HCT116 (cell line): ENCODE measurements around the gene FAM170B. TPM values are rescaled to one million over a fixed set of nuclear protein-coding genes. Genes with fewer than 3 reads are reported as not detected.
A peak's percentile ranks its signal among the peaks of the same experiment; 100 is the strongest.

Experiments
- ATAC-seq: fragments of 200-7000 bp; cut with Tn5 transposase; 2 replicates; pipeline ENCODE4 v1.9.1; 2020; ENCODE audit warnings: mild to moderate bottlenecking, moderate library complexity
- BruUV-seq: library from RNA; stranded (reverse); fragments of 400-500 nt; replicated peaks from 2 replicates; lab custom pipeline; 2021; lab: Mats Ljungman, UMichigan
- CTCF ChIA-PET: fragments of 300-600 bp; sonication (Branson Sonifier 250); formaldehyde crosslinking; loops from one replicate; lab custom pipeline; 2021; ENCODE audit warnings: antibody characterized with exemption; lab: Charles Lee
- POLR2A ChIA-PET: fragments of 300-600, 350-600 bp; sonication (Branson Sonifier 250); formaldehyde crosslinking; loops from one replicate; lab custom pipeline; 2021; ENCODE audit warnings: antibody characterized with exemption; lab: Charles Lee
- RAD21 ChIA-PET, 2 experiments: fragments of 300-600 bp; sonication (Branson Sonifier 250); formaldehyde crosslinking; loops; one replicate each; lab custom pipeline; 2023; ENCODE audit warnings: low total read pairs in 2 of 2; ENCODE audit not compliant: uncharacterized antibody in 2 of 2, unreplicated experiment in 2 of 2, low non-redundant PET in 1 of 2; lab: Charles Lee
- DNase-seq: peaks from one replicate; pipeline ENCODE4 v3.0.0-alpha.2; 2010; ENCODE audit warnings: low read depth, low spot score
- H2AFZ ChIP-seq: fragments of 200-600 bp; shearing (Covaris generic), sonication (generic); 2 replicates; pipeline ENCODE4 v1.6.1; 2017; ENCODE audit warnings: low read depth, mixed run types, mixed read lengths, antibody characterized with exemption, low read length; ENCODE audit not compliant: poor library complexity, severe bottlenecking
- H3K27ac ChIP-seq: 2 replicates; pipeline ENCODE4 v1.5.1; 2012; ENCODE audit warnings: low read depth, low read length
- H3K27me3 ChIP-seq: fragments of 200-600 bp; sonication (generic); 2 replicates; pipeline ENCODE4 v1.6.1; 2016; ENCODE audit warnings: mixed run types, low read length, mixed read lengths; ENCODE audit not compliant: insufficient read depth
- H3K36me3 ChIP-seq, 2 experiments: fragments of 200-500 bp in 1 of 2; fragments of 200-600 bp in 1 of 2; sonication (Bioruptor generic) in 1 of 2; sonication (generic) in 1 of 2; 2 replicates each; pipeline versions ENCODE4 v1.5.1 to v1.6.1; 2014 to 2016; ENCODE audit warnings: low read length in 2 of 2, inconsistent platforms in 1 of 2, mixed read lengths in 1 of 2, mixed run types in 1 of 2; ENCODE audit not compliant: insufficient read depth in 2 of 2, control insufficient read depth in 1 of 2
- H3K4me1 ChIP-seq, 2 experiments: fragments of 200-600 bp in 1 of 2; sonication (generic) in 1 of 2; 2 replicates each; pipeline versions ENCODE4 v1.5.1 to v1.6.1; 2012 to 2017; ENCODE audit warnings: low read length in 2 of 2, inconsistent platforms in 1 of 2, mild to moderate bottlenecking in 1 of 2, mixed read lengths in 1 of 2, mixed run types in 1 of 2, moderate library complexity in 1 of 2; ENCODE audit not compliant: insufficient read depth in 2 of 2, control insufficient read depth in 1 of 2
- H3K4me2 ChIP-seq: fragments of 200-600 bp; sonication (generic); 2 replicates; pipeline ENCODE4 v1.6.1; 2017; ENCODE audit warnings: mixed run types, low read length, mixed read lengths
- H3K4me3 ChIP-seq, 2 experiments: fragments of 200-600 bp in 1 of 2; sonication (generic) in 1 of 2; replicated peaks in 1 of 2; 2 replicates each; pipeline ENCODE4 v1.5.1; 2011 to 2016; ENCODE audit warnings: low read length in 2 of 2, control low read depth in 1 of 2, low read depth in 1 of 2, mild to moderate bottlenecking in 1 of 2, mixed read lengths in 1 of 2, mixed run types in 1 of 2
- H3K79me2 ChIP-seq: fragments of 200-600 bp; sonication (generic); 2 replicates; pipeline ENCODE4 v1.6.1; 2017; ENCODE audit warnings: mild to moderate bottlenecking, mixed run types, low read length, moderate library complexity, mixed read lengths; ENCODE audit not compliant: insufficient read depth
- H3K9ac ChIP-seq: fragments of 200-600 bp; sonication (generic); 2 replicates; pipeline ENCODE4 v1.6.1; 2016; ENCODE audit warnings: low read length, mixed read lengths
- H3K9me2 ChIP-seq: fragments of 200-600 bp; sonication (generic), shearing (Covaris generic); 2 replicates; pipeline ENCODE4 v1.6.1; 2017; ENCODE audit warnings: mixed run types, mild to moderate bottlenecking, moderate library complexity; ENCODE audit not compliant: insufficient read depth
- H3K9me3 ChIP-seq, 2 experiments: fragments of 200-500 bp in 1 of 2; fragments of 200-600 bp in 1 of 2; sonication (Bioruptor generic) in 1 of 2; sonication (generic) in 1 of 2; 2 replicates each; pipeline ENCODE4 v1.6.1; 2014 to 2017; ENCODE audit warnings: low read length in 2 of 2, mixed read lengths in 2 of 2, inconsistent platforms in 1 of 2, low read depth in 1 of 2, mild to moderate bottlenecking in 1 of 2, mixed run types in 1 of 2, moderate library complexity in 1 of 2; ENCODE audit not compliant: control insufficient read depth in 1 of 2, insufficient read depth in 1 of 2
- H4K20me1 ChIP-seq: fragments of 200-600 bp; sonication (generic), shearing (Covaris generic); 2 replicates; pipeline ENCODE4 v1.6.1; 2017; ENCODE audit warnings: mixed run types, mild to moderate bottlenecking, moderate library complexity; ENCODE audit not compliant: insufficient read depth
- CBX3 ChIP-seq: IDR thresholded peaks from 2 replicates; pipeline ENCODE4 v1.6.1; 2012; ENCODE audit warnings: low read depth
- CEBPB ChIP-seq: IDR thresholded peaks from 2 replicates; pipeline ENCODE4 v1.6.1; 2012; ENCODE audit warnings: low read depth
- ELF1 ChIP-seq: IDR thresholded peaks from 2 replicates; pipeline ENCODE4 v1.6.1; 2012; ENCODE audit warnings: low read depth, borderline replicate concordance
- EZH2 ChIP-seq: fragments of 200-600 bp; sonication (generic); IDR thresholded peaks from 2 replicates; pipeline ENCODE4 v1.6.1; 2017; ENCODE audit warnings: antibody characterized with exemption, mixed run types
- FOSL1 ChIP-seq: IDR thresholded peaks from 2 replicates; pipeline ENCODE4 v1.6.1; 2012; ENCODE audit warnings: low read depth
- JUND ChIP-seq: IDR thresholded peaks from 2 replicates; pipeline ENCODE4 v1.6.1; 2012
- MAX ChIP-seq: IDR thresholded peaks from 2 replicates; pipeline ENCODE4 v1.6.1; 2012
- REST ChIP-seq: IDR thresholded peaks from 2 replicates; pipeline ENCODE4 v1.6.1; 2012; ENCODE audit warnings: low read depth
- SIN3A ChIP-seq: IDR thresholded peaks from 2 replicates; pipeline ENCODE4 v1.6.1; 2012; ENCODE audit warnings: low read depth
- SP1 ChIP-seq: IDR thresholded peaks from 2 replicates; pipeline ENCODE4 v1.6.1; 2012; ENCODE audit warnings: low read depth
- SRF ChIP-seq: IDR thresholded peaks from 2 replicates; pipeline ENCODE4 v1.6.1; 2012; ENCODE audit warnings: low read depth
- TCF7L2 ChIP-seq: IDR thresholded peaks from 2 replicates; pipeline ENCODE4 v1.7.0; 2011; ENCODE audit warnings: borderline replicate concordance, inconsistent platforms; ENCODE audit not compliant: insufficient read depth, insufficient read length; ENCODE audit errors: extremely low read depth
- YY1 ChIP-seq: IDR thresholded peaks from 2 replicates; pipeline ENCODE4 v1.6.1; 2011; ENCODE audit warnings: low read length, low read depth, moderate library complexity, mild to moderate bottlenecking; ENCODE audit not compliant: insufficient replicate concordance; ENCODE audit errors: extremely low read depth
- ZBTB33 ChIP-seq: IDR thresholded peaks from 2 replicates; pipeline ENCODE4 v1.6.1; 2011; ENCODE audit warnings: mild to moderate bottlenecking, low read length, moderate library complexity; ENCODE audit not compliant: insufficient replicate concordance; ENCODE audit errors: extremely low read depth
- ZFX ChIP-seq: fragments of 450-650 bp; IDR thresholded peaks from 2 replicates; pipeline ENCODE4 v1.6.1; 2017
- ZNF274 ChIP-seq: fragments of 200-500 bp; sonication (Bioruptor generic); IDR thresholded peaks from 2 replicates; pipeline ENCODE4 v1.6.1; 2014; ENCODE audit warnings: mild to moderate bottlenecking, low read depth, low read length, inconsistent platforms
- intact Hi-C: fragments of 100-400 bp; cut with micrococcal nuclease; formaldehyde crosslinking; loops from 2 replicates; pipeline ENCODE4 v1.10.0; 2022
- total RNA-seq: library from RNA; stranded (reverse); gene quantifications from one replicate; pipeline ENCODE4 v1.2.1, GENCODE V29; 2021; ENCODE audit not compliant: unreplicated experiment

Gene FAM170B
- total RNA-seq, 1 experiment from 2014 or later = not detected

- no peak overlapping the region for H3K4me2 ChIP-seq
- no TSS peak for BruUV-seq
- no peaks in the 10 kb centered on the region for H3K9me3 ChIP-seq
- H3K27me3 ChIP-seq = peaks cover 73% of the 10 kb centered on the region
- no peaks in the 10 kb centered on the region for H3K9me2 ChIP-seq
- H3K4me3 ChIP-seq = no peak overlapping the region
- ATAC-seq (no peak), DNase-seq (no peak)
- no peaks in the 10 kb centered on the region; the same call in 1 of the 2 replicates for H4K20me1 ChIP-seq
- ChIA-PET POLR2A (no interaction called here), RAD21 (no interaction called here), CTCF (no interaction called here)
- no peaks in the 10 kb centered on the region for H3K79me2 ChIP-seq
- TF ChIP-seq YY1 (no peak), ELF1 (no peak), EZH2 (peak; percentile 66; the same call in 1 of the 2 replicates), ZNF274 (no peak)
- H3K9ac ChIP-seq = no peak overlapping the region
- H2AFZ ChIP-seq = no peak overlapping the region
- no peak overlapping the region for H3K27ac ChIP-seq
- no peaks in the 10 kb centered on the region for H3K36me3 ChIP-seq
- intact Hi-C loops = no loop called here
- H3K4me1 ChIP-seq = no peaks in the 10 kb centered on the region
Measured at GRCh38 chr10:49158404-49158803, 24.6 kb upstream of the FAM170B start.

DNA sequence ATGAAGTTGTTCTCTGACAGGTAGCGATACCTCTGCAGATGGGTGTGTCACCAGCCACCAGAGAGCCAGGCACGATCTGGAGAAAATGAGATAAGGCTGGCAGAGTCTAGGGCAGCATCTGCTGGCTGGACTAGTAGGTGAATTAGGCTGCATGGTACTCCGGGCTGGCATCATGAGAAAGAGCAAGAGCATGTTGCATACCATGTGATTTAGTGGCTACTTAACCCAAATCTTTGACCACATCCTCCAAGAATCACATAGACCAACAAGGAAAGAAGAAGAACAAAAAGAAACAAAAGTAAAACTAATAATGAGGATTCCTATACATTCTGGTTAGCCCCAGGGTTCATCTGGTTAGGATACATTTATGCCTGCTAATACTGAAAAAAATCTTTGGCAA lies 23.4 kb upstream of the FAM170B start:
- ChIA-PET POLR2A (no interaction called here), RAD21 (no interaction called here), CTCF (no interaction called here)
- DNase-seq = no peak
- Histone ChIP-seq H3K4me1 (no peaks in the 10 kb centered on the region), H3K4me3 (no peak overlapping the region), H2AFZ (no peak overlapping the region), H3K9me2 (no peaks in the 10 kb centered on the region), H3K9me3 (no peaks in the 10 kb centered on the region), H4K20me1 (no peaks in the 10 kb centered on the region; the same call in 1 of the 2 replicates), H3K4me2 (no peak overlapping the region), H3K27ac (no peak overlapping the region), H3K79me2 (no peaks in the 10 kb centered on the region), H3K36me3 (no peaks in the 10 kb centered on the region), H3K9ac (no peak overlapping the region), H3K27me3 (peaks cover 85% of the 10 kb centered on the region)
- intact Hi-C loops = no loop called here
- no peak for ATAC-seq
- no TSS peak for BruUV-seq
- TF ChIP-seq ELF1 = no peak
- TF ChIP-seq MAX = no peak
- no peak for TF ChIP-seq REST
- TF ChIP-seq SP1 = no peak
- TF ChIP-seq CEBPB = no peak
- no peak for TF ChIP-seq CBX3
- TF ChIP-seq TCF7L2 = no peak
- no peak for TF ChIP-seq SIN3A
- TF ChIP-seq ZFX = no peak
- no peak for TF ChIP-seq FOSL1
- no peak for TF ChIP-seq YY1
- TF ChIP-seq JUND = no peak
- TF ChIP-seq SRF = no peak
- TF ChIP-seq ZBTB33 = no peak
